NCI-H128 (cell line): Measurements from ENCODE around the gene GTF3C4.

Experiments
- DNase-seq: peaks from one replicate; lab custom pipeline; 2025; ENCODE audit not compliant: unreplicated experiment; lab: John Stamatoyannopoulos, UW

Gene GTF3C4

GRCh38 chr9:132730054-132731033 is 60.1 kb downstream of the GTF3C4 start:
- DNase-seq, result no peak

GRCh38 chr9:132731230-132731629 is 61.0 kb downstream of the GTF3C4 start:
- no peak for DNase-seq

- no peak for DNase-seq
Measured at GRCh38 chr9:132732326-132733259, 62.3 kb downstream of the GTF3C4 start.

GRCh38 chr9:132733260-132733815 is 63.1 kb downstream of the GTF3C4 start:
- DNase-seq, result no peak

- DNase-seq, result no peak
Measured at GRCh38 chr9:132739710-132740310, 69.5 kb downstream of the GTF3C4 start.

GRCh38 chr9:132740526-132741309 is 70.5 kb downstream of the GTF3C4 start:
- DNase-seq, result no peak

- DNase-seq, result no peak
Measured at GRCh38 chr9:132742821-132743311, 72.6 kb downstream of the GTF3C4 start.

- no peak for DNase-seq
Measured at GRCh38 chr9:132743931-132744479, 73.7 kb downstream of the GTF3C4 start.
